Measurements from ENCODE around the gene RPP25L.

RPP25L gene

GRCh38 chr9:34582787-34583186, 29.1 kb downstream of the RPP25L start:
- ATAC-seq: no peak

- no peak for ATAC-seq
Observed at GRCh38 chr9:34581318-34581717, 30.6 kb downstream of the RPP25L start.

GRCh38 chr9:34580358-34580757, 31.5 kb downstream of the RPP25L start:
- no peak for ATAC-seq

DNA sequence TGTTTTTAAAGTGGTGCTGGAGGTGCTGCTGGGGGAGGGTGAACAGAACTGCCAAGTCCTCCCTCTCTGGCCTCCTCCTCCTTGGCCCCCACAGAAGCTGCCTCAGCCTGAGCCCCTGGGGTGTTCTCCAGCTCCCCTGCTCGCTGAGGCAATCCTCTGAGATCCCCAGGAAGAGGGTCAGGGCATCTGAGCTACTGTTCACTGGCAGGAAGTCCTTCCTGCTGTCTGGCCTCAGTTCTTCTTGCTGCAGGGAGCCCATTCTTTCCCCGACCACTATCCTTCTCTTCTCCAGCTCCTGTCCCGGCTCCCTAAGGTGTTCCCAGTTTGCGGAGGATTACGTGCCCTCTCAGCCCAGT, 32.1 kb downstream of the RPP25L start:
- no peak for ATAC-seq

DNA sequence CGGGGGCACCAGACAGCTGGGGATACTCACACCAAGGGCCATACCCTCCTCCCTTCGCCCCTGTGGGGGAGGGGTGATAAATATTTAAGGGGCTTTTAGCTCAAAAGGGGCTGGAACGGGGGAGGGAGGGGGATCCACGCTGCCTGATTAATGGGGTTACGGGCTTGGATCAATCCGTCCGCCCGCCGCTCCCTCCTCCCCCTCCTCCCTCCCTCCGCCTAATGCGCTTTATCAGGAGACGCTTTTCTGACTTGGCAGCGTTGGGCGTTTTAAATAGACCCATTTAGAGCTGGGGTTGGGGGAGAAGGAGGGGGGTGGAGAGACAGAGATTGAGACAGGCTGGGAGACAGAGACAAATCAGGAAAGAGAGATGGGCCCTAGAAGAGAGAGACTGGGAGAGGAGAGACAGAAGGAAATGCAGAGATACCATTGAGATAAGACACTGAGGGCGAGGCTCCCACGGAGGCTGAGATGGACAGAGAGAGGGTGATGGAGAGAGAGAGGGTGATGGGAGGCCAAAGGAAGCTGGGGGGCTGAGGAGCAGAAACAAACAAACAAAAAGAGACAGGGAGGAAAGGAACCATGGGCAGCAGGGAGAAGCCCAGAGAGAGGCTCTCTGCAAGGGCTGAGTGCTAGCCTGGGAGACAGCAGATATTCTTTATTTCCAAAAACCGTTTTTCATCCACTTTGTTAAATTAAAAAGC, 32.6 kb downstream of the RPP25L start:
- ATAC-seq: no peak

DNA sequence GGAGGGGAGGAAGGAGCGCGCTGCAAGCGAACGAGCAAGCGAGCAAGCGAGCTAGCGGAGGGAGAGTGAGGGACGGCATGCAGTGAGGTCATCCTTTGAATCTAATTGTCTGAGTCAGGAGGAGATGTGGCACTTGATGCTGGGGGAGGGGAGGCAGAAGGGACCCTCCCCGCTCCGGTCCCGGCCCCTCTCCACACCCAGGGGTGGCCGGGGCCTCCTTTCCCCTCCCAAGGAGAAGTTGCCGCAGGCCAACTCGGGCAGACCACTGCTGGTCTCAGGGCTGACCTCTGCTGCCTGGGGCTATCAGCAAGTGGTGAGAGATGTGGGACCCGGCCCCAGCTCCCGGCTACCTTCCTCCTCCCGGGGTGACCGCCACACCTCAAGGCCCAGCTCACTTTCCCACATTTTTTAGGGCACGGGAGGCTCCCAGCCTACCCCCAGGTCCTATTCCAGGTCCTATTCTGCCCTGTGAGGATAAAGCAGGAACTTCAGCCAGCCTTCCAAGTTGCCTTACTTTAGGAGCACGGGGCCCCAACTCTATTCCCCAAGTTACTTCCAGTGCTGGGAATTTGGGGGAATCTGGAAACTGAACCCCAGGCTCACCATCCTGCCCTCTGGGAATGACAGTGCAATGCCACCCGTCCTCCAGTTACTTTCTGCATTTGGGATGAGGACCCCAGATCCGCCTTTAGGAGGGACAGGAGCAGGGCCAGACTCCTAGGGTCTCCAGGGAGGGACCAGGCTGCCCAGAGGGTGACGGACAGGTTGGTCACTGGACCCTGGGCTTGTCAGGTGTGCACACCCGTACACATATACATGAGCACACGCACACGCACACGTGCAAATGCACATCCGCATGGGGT, 33.4 kb downstream of the RPP25L start:
- ATAC-seq: no peak

- no peak for ATAC-seq
Observed at GRCh38 chr9:34577400-34578240, 34.3 kb downstream of the RPP25L start.

- ATAC-seq: no peak
Observed at GRCh38 chr9:34576597-34577399, 35.1 kb downstream of the RPP25L start.

DNA sequence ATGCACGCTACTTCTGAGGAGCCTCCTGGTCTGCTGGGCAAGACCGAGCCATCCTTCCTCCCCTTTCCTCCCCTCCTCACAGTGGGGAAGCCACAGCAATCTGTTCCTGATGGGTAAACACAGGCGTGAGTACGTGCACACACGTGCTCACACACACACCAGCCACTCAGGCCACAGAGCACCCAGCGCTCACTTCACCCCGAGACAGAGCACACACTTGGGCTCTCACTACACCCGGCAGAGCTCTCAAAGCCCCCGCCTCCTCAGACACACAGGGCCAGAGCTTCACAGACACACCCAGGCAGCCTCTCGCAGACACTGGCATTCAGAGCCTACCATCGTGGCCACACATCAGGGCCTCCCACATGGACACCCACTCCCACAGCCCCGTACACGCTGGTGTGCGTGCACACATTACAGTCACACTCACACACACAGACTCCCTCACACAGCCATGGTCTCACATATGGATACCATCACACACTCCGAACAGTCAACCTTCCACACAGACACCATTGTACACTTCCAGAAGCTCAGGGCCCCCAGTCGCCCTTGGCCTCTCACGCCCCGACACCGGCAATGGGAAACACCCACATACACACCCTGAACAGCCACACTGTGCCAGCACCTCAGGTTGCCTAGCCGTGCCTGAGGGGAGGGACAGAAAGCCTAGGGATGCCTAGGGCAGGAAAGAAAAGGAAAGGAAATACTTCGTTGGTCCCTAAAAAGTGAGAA, 35.9 kb downstream of the RPP25L start:
- ATAC-seq: no peak

- no peak for ATAC-seq
Observed at GRCh38 chr9:34575241-34575640, 36.7 kb downstream of the RPP25L start.

- no peak for ATAC-seq
Observed at GRCh38 chr9:34574571-34574970, 37.3 kb downstream of the RPP25L start.

DNA sequence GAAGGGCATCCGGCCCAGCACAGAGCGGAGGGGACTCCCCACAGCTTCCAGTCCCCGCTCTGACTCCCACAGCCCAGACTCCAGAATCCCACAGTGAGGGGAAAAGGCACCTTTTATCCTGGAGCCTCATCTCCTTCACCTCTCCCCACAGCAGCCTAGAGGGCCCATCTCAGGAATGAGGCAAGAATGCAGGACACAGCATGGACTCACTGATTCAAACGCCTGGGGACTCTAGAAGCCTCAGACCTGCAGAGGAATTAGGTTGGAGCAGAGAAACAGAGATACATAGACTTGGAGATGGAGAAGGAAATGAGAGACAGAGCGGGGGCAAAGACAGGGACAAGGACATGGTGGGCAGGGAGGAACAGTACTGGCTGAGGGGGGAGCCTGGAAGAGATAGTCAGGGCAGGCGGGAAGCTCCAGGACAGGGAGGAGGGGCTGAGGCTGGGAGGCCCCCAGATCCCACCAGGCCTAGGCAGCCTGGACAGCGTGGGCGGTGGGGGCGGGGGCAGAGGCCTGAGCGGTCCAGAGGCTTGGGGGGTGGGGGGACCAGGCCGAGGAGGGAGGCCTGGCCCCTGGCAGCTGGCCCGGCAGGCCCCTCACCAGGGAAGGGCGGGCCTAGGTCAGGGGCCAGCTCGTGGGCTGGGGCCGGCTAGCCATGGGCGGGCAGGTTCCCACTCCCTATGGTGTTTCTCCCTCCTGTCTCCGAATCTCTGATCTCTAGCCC, 38.1 kb downstream of the RPP25L start:
- no peak for ATAC-seq

GRCh38 chr9:34572628-34573027, 39.3 kb downstream of the RPP25L start:
- ATAC-seq: peak; percentile 62 to 68

DNA sequence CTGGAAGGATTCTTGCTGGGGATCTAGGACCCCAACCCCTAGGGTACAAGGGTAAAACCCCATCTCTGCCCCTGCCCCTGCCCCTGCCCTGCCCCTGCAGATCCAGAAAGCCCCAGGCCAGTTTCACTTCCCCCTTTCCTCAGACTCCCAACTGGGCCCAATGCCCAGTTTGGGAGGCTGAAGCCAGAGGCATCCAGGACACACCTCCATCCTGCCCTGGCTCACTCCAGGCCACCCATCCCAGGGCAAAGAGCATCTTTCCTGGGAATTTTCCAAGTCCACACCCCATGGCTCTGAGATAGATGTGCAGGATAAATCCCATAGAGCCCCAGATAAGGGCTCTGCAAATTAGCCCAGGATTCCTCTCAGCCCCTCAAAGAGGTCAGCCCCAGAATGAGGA, 39.8 kb downstream of the RPP25L start:
- ATAC-seq: no peak

- ATAC-seq: no peak
Observed at GRCh38 chr9:34571481-34571810, 40.5 kb downstream of the RPP25L start.

- ATAC-seq: no peak
Observed at GRCh38 chr9:34570809-34571480, 41.0 kb downstream of the RPP25L start.

- no peak for ATAC-seq
Observed at GRCh38 chr9:34570376-34570775, 41.5 kb downstream of the RPP25L start.

GRCh38 chr9:34568774-34569173, 43.1 kb downstream of the RPP25L start:
- no peak for ATAC-seq

DNA sequence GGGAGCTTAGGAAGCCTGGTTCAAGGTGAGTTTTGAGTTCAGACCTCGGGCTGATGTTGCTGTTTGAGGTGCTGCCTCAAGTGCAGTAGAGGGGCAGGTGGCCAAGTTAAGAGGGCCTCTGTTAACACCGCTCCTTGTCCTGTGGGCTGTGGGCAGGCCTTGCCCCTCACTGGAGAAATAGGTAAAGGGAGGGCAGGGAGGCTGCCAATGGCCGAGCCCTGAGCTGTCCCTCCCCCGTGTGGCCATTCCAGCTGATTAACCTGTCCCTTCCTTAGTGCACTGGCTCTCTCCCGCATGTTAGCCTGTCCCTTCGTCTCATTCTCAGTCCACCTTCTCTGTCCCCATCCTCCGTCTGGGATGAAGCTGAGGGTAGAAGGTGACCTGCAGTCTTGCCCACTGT, 43.8 kb downstream of the RPP25L start:
- ATAC-seq: no peak

GRCh38 chr9:34566972-34567371, 44.9 kb downstream of the RPP25L start:
- no peak for ATAC-seq

- no peak for ATAC-seq
Observed at GRCh38 chr9:34566322-34566721, 45.6 kb downstream of the RPP25L start.
